ENCODE data around the gene CRIP2.

DNA sequence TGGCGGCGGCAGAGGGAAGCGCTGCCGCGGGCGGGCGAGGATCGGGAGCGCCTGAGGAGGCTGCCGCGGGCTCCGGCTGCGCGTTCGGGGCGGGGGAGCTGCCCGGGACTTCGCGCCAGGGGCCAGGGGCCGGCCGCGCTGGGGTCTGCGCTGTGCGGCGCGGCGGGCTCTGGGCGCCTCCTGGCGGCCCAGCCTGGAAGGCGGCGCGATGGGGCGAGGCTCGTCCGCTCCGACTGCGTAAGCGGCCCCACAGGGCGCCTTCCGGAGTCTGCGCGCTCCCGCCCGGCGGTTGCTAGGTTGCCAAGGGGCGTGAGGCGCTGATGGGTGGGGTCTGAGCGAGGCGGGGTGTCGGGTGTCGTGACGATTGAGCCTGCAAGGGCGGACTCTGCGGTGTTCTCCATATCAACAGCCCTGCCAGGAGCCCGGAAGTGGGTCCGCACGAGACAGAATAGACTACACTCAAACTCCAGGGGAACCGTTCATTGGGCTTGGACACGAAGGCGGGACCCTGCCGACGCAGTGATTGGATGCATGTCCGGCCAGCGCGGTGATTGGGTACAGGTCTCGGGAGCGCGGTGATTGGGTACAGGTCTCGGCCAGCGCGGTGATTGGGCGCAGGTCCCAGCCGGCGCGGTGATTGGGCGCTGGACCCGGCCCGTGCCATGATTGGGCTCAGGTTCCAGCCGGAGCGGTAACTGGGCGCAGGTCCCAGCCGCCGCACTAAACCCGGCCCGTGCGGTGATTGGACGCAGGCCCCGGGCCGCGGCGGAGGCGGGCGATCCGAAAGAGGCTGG lies 16.1 kb downstream of the CRIP2 start, which contains the start of gene TEDC1:
- TF ChIP-seq, protein P1, sequence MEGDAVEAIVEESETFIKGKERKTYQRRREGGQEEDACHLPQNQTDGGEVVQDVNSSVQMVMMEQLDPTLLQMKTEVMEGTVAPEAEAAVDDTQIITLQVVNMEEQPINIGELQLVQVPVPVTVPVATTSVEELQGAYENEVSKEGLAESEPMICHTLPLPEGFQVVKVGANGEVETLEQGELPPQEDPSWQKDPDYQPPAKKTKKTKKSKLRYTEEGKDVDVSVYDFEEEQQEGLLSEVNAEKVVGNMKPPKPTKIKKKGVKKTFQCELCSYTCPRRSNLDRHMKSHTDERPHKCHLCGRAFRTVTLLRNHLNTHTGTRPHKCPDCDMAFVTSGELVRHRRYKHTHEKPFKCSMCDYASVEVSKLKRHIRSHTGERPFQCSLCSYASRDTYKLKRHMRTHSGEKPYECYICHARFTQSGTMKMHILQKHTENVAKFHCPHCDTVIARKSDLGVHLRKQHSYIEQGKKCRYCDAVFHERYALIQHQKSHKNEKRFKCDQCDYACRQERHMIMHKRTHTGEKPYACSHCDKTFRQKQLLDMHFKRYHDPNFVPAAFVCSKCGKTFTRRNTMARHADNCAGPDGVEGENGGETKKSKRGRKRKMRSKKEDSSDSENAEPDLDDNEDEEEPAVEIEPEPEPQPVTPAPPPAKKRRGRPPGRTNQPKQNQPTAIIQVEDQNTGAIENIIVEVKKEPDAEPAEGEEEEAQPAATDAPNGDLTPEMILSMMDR (conservative IDR thresholded peaks at IDR 0.05 in 1 of 2, IDR thresholded peaks at IDR 0.05 in 1 of 2; ENCODE audit: extremely low read depth in 1 of 2, insufficient read depth in 1 of 2, low read depth in 1 of 2, low read length in 2 of 2): peak; percentile 51 to 65
- no peak for TF ChIP-seq EZH2 (IDR thresholded peaks at IDR 0.05; ENCODE audit: borderline replicate concordance, low read length)

All from mammary epithelial cell (primary cell).